Vagina (tissue), 2 donors: ENCODE data around the gene GAL3ST2.

Source experiments
- CTCF ChIP-seq, 3 experiments: fragments of 450-650 bp in 2 of 3; fragments of 200-600 bp in 1 of 3; sonication (generic) in 1 of 3; IDR thresholded peaks; one replicate each; pipeline ENCODE4 v1.5.1; 2017 to 2019; ENCODE audit warnings: antibody characterized with exemption in 3 of 3, mild to moderate bottlenecking in 2 of 3, moderate library complexity in 2 of 3
- POLR2A ChIP-seq, 2 donors: fragments of 450-650 bp; IDR thresholded peaks; one replicate each; pipeline ENCODE4 v1.6.1; 2017; ENCODE audit warnings: antibody characterized with exemption in 2 of 2, mild to moderate bottlenecking in 2 of 2, moderate library complexity in 2 of 2

GRCh38 chr2:241852981-241853631, 76.5 kb downstream of the GAL3ST2 start:
- TF ChIP-seq CTCF (IDR thresholded peaks at IDR 0.05) = no peak
- TF ChIP-seq POLR2A (IDR thresholded peaks at IDR 0.05) = no peak
